Liver (tissue), 9 donors: ENCODE data around the gene SEMA6D. TPM values are rescaled to one million over a fixed set of nuclear protein-coding genes. Genes with fewer than 3 reads are reported as not detected.

Experiments
- DNase-seq: peaks from one replicate; pipeline ENCODE4 v3.0.0-alpha.2; 2017; ENCODE audit warnings: low spot score
- H3K27ac ChIP-seq, 2 donors: one replicate each; pipeline ENCODE4 v1.7.0; 2013; ENCODE audit warnings: inconsistent platforms in 2 of 2, low read length in 2 of 2, control low read depth in 1 of 2, low read depth in 1 of 2, mild to moderate bottlenecking in 1 of 2
- H3K27me3 ChIP-seq, 4 donors: one replicate each; pipeline versions ENCODE4 v1.6.1 to v1.7.0; 2013; ENCODE audit warnings: low read length in 3 of 4, inconsistent platforms in 1 of 4, mild to moderate bottlenecking in 1 of 4, moderate library complexity in 1 of 4; ENCODE audit not compliant: control insufficient read depth in 4 of 4, insufficient read depth in 4 of 4
- H3K36me3 ChIP-seq, 4 donors: one replicate each; pipeline versions ENCODE4 v1.6.1 to v1.7.0; 2013; ENCODE audit warnings: low read length in 3 of 4, mild to moderate bottlenecking in 3 of 4, low read depth in 1 of 4, moderate library complexity in 1 of 4; ENCODE audit not compliant: control insufficient read depth in 4 of 4, insufficient read depth in 3 of 4
- H3K4me1 ChIP-seq, 4 donors: one replicate each; pipeline versions ENCODE4 v1.6.1 to v1.7.0; 2013; ENCODE audit warnings: low read length in 3 of 4, mild to moderate bottlenecking in 3 of 4, moderate library complexity in 1 of 4; ENCODE audit not compliant: control insufficient read depth in 4 of 4, insufficient read depth in 4 of 4
- H3K4me3 ChIP-seq, 3 donors: one replicate each; pipeline versions ENCODE4 v1.6.1 to v1.7.0; 2013; ENCODE audit warnings: low read length in 3 of 3, control low read depth in 1 of 3, low read depth in 1 of 3, mild to moderate bottlenecking in 1 of 3
- H3K9ac ChIP-seq, 2 donors: one replicate each; pipeline ENCODE4 v1.7.0; 2013; ENCODE audit warnings: low read length in 2 of 2, mild to moderate bottlenecking in 2 of 2, moderate library complexity in 2 of 2, control low read depth in 1 of 2, low read depth in 1 of 2
- H3K9me3 ChIP-seq, 4 donors: one replicate each; pipeline versions ENCODE4 v1.6.1 to v1.7.0; 2013; ENCODE audit warnings: low read length in 3 of 4; ENCODE audit not compliant: control insufficient read depth in 4 of 4
- ATF3 ChIP-seq: IDR thresholded peaks from 2 replicates; pipeline ENCODE4 v1.6.1; 2016; ENCODE audit warnings: antibody characterized with exemption
- CTCF ChIP-seq: fragments of 150-350 bp; IDR thresholded peaks from 2 replicates; pipeline ENCODE4 v1.5.1; 2017; ENCODE audit warnings: improper control_type of control experiment, low read depth, low read length; ENCODE audit not compliant: missing input control
- EGR1 ChIP-seq, 2 donors: IDR thresholded peaks; 2 replicates each; pipeline ENCODE4 v1.6.1; 2016 to 2018; ENCODE audit warnings: antibody characterized with exemption in 2 of 2, low read depth in 2 of 2
- FOXA1 ChIP-seq: IDR thresholded peaks from 2 replicates; pipeline ENCODE4 v1.6.1; 2016; ENCODE audit warnings: antibody characterized with exemption
- FOXA2 ChIP-seq: IDR thresholded peaks from 2 replicates; pipeline ENCODE4 v1.6.1; 2016; ENCODE audit warnings: antibody characterized with exemption
- GABPA ChIP-seq, 2 donors: IDR thresholded peaks in 1 of 2; conservative IDR thresholded peaks in 1 of 2; 2 replicates each; pipeline ENCODE4 v1.6.1; 2016; ENCODE audit warnings: antibody characterized with exemption in 2 of 2, mild to moderate bottlenecking in 1 of 2, moderate library complexity in 1 of 2
- HNF4A ChIP-seq, 2 donors: conservative IDR thresholded peaks; 2 replicates each; pipeline ENCODE4 v1.6.1; 2016; ENCODE audit warnings: antibody characterized with exemption in 2 of 2, mild to moderate bottlenecking in 2 of 2
- JUND ChIP-seq, 2 donors: IDR thresholded peaks; 2 replicates each; pipeline ENCODE4 v1.6.1; 2016; ENCODE audit warnings: antibody characterized with exemption in 2 of 2
- MAX ChIP-seq: IDR thresholded peaks from 2 replicates; pipeline ENCODE4 v1.6.1; 2016; ENCODE audit warnings: antibody characterized with exemption
- RAD21 ChIP-seq, 2 donors: IDR thresholded peaks; 2 replicates each; pipeline ENCODE4 v1.6.1; 2016; ENCODE audit warnings: antibody characterized with exemption in 2 of 2, mild to moderate bottlenecking in 2 of 2
- REST ChIP-seq: IDR thresholded peaks from 2 replicates; pipeline ENCODE4 v1.6.1; 2016; ENCODE audit warnings: antibody characterized with exemption, mild to moderate bottlenecking
- RXRA ChIP-seq, 2 donors: IDR thresholded peaks; 2 replicates each; pipeline ENCODE4 v1.6.1; 2017 to 2018; ENCODE audit warnings: antibody characterized with exemption in 2 of 2, mild to moderate bottlenecking in 1 of 2
- SP1 ChIP-seq: IDR thresholded peaks from 2 replicates; pipeline ENCODE4 v1.6.1; 2018; ENCODE audit warnings: antibody characterized with exemption, mild to moderate bottlenecking
- TAF1 ChIP-seq: conservative IDR thresholded peaks from 2 replicates; pipeline ENCODE4 v1.6.1; 2016; ENCODE audit warnings: antibody characterized with exemption, mild to moderate bottlenecking
- YY1 ChIP-seq: IDR thresholded peaks from 2 replicates; pipeline ENCODE4 v1.6.1; 2016; ENCODE audit warnings: antibody characterized with exemption, mild to moderate bottlenecking
- ZBTB33 ChIP-seq: IDR thresholded peaks from 2 replicates; pipeline ENCODE4 v1.6.1; 2016; ENCODE audit warnings: antibody characterized with exemption
- WGBS: extraction: QIAGEN DNeasy Blood & Tissue Kit; methylation state at CpG from one replicate; pipeline ENCODE4 v1.1.7; 2013; 5-methylcytosine and 5-hydroxymethylcytosine counted together
- polyA plus RNA-seq, 2 donors: library from polyadenylated mRNA; stranded (reverse) in 1 of 2; unstranded in 1 of 2; fragments of 200-250 nt in 1 of 2; fragments of >200 nt in 1 of 2; fragmentation: Nextera tagmentation in 1 of 2; extraction: Ambion mirVana in 1 of 2; gene quantifications; one replicate each; pipeline versions ENCODE4 v1.2.1 to v1.2.3, GENCODE V29; 2013 to 2015
- total RNA-seq, 2 donors: library from RNA; depleted of rRNA; stranded (reverse); fragments of >200 nt; gene quantifications; one replicate each; pipeline ENCODE4 v1.2.3, GENCODE V29; 2014
- donor health status: healthy.
- donor health status: healthy.
- donor health status: healthy.
- donor health status: healthy.
- donor health status: healthy.

Gene SEMA6D
- total and polyA plus RNA-seq, 4 donors = 1.0 to 4.5 (median 3.1) TPM

- Histone ChIP-seq H3K4me3 (no peak overlapping the region), H3K4me1 (no peaks in the 10 kb centered on the region), H3K36me3 (no peaks in the 10 kb centered on the region), H3K9ac (no peak overlapping the region), H3K27me3 (no peaks in the 10 kb centered on the region), H3K27ac (no peak overlapping the region), H3K9me3 (no peaks in the 10 kb centered on the region)
- WGBS = 76% methylated on average over 2 of the region's 2 CpGs
- no peak for TF ChIP-seq FOXA2
- no peak for TF ChIP-seq ATF3
- TF ChIP-seq FOXA1 = no peak
- TF ChIP-seq RAD21 (IDR thresholded peaks at IDR 0.05) = no peak
- TF ChIP-seq CTCF = no peak
- no peak for TF ChIP-seq MAX
- no peak for TF ChIP-seq REST
- TF ChIP-seq RXRA (IDR thresholded peaks at IDR 0.05) = no peak
- TF ChIP-seq GABPA (IDR thresholded peaks at IDR 0.05 in 1 of 2, conservative IDR thresholded peaks at IDR 0.05 in 1 of 2) = no peak
- no peak for TF ChIP-seq TAF1
- no peak for TF ChIP-seq HNF4A (conservative IDR thresholded peaks at IDR 0.05)
- TF ChIP-seq JUND (IDR thresholded peaks at IDR 0.05) = no peak
- TF ChIP-seq YY1 = no peak
- no peak for TF ChIP-seq SP1
- no peak for TF ChIP-seq ZBTB33
- TF ChIP-seq EGR1 (IDR thresholded peaks at IDR 0.05; ENCODE audit: low read depth in 2 of 2) = no peak
- no peak for DNase-seq
Observed at GRCh38 chr15:47733085-47733484, 15.8 kb downstream of the SEMA6D start.
